ENCODE measurements around the gene ASB4. TPM values are rescaled to one million over a fixed set of nuclear protein-coding genes. Genes with fewer than 3 reads are reported as not detected.

The ASB4 gene
- total RNA-seq, 4 donors from 2014 or later, result not detected

GRCh38 chr7:95472581-95473161 is 13.1 kb upstream of the ASB4 start:
- H3K36me3 ChIP-seq, result no peaks in the 10 kb centered on the region
- no peaks in the 10 kb centered on the region for H3K9me3 ChIP-seq
- no peak for ATAC-seq
- no peak overlapping the region for H3K4me3 ChIP-seq
- TF ChIP-seq POLR2A (IDR thresholded peaks at IDR 0.05) (no peak), EP300 (IDR thresholded peaks at IDR 0.05) (no peak), CTCF (IDR thresholded peaks at IDR 0.05) (no peak), POLR2AphosphoS5 (IDR thresholded peaks at IDR 0.05) (no peak)
- H3K27me3 ChIP-seq, result no peaks in the 10 kb centered on the region
- peaks cover 0 to 6% (median 0%) of the 10 kb centered on the region in 3 donors for H3K4me1 ChIP-seq
- no peak overlapping the region for H3K27ac ChIP-seq
- WGBS, 2 donors (ENCODE audit: low coverage in 1 of 2), result 8 to 10% methylated on average over 2 to 5 of the region's 8 CpGs

GRCh38 chr7:95473276-95473985 is 12.3 kb upstream of the ASB4 start:
- no peak overlapping the region for H3K4me3 ChIP-seq
- no peaks in the 10 kb centered on the region for H3K9me3 ChIP-seq
- WGBS, 2 donors (ENCODE audit: low coverage in 1 of 2), result 72% methylated on average over 5 to 9 of the region's 9 CpGs
- H3K4me1 ChIP-seq, result peaks cover 0 to 6% (median 0%) of the 10 kb centered on the region in 3 donors
- no peak overlapping the region for H3K27ac ChIP-seq
- H3K27me3 ChIP-seq, result no peaks in the 10 kb centered on the region
- no peak for ATAC-seq
- no peak for TF ChIP-seq POLR2A (IDR thresholded peaks at IDR 0.05)
- no peak for TF ChIP-seq POLR2AphosphoS5 (IDR thresholded peaks at IDR 0.05)
- no peak for TF ChIP-seq EP300 (IDR thresholded peaks at IDR 0.05)
- TF ChIP-seq CTCF (IDR thresholded peaks at IDR 0.05), result no peak
- no peaks in the 10 kb centered on the region for H3K36me3 ChIP-seq

- 85 to 86% methylated on average over 6 to 9 of the region's 9 CpGs for WGBS, 2 donors (ENCODE audit: low coverage in 1 of 2)
- TF ChIP-seq POLR2A (IDR thresholded peaks at IDR 0.05) (no peak), POLR2AphosphoS5 (IDR thresholded peaks at IDR 0.05) (no peak), CTCF (IDR thresholded peaks at IDR 0.05) (no peak)
- Histone ChIP-seq H3K4me1 (peaks cover 0 to 6% (median 0%) of the 10 kb centered on the region in 3 donors), H3K9me3 (no peaks in the 10 kb centered on the region), H3K27me3 (no peaks in the 10 kb centered on the region), H3K27ac (no peak overlapping the region), H3K4me3 (no peak overlapping the region), H3K36me3 (no peaks in the 10 kb centered on the region)
- no peak for ATAC-seq
These were observed 9.5 kb upstream of the ASB4 start for GRCh38 chr7:95476072-95476847.

GRCh38 chr7:95476904-95477594 is 8.7 kb upstream of the ASB4 start:
- H3K36me3 ChIP-seq, result no peaks in the 10 kb centered on the region
- peaks cover 0 to 6% (median 0%) of the 10 kb centered on the region in 3 donors for H3K4me1 ChIP-seq
- peak; percentile 61 for ATAC-seq
- H3K4me3 ChIP-seq, result no peak overlapping the region
- H3K9me3 ChIP-seq, result no peaks in the 10 kb centered on the region
- H3K27me3 ChIP-seq, result no peaks in the 10 kb centered on the region
- H3K27ac ChIP-seq, result no peak overlapping the region
- WGBS, 2 donors (ENCODE audit: low coverage in 1 of 2), result 1 to 9% methylated on average over 10 to 11 of the region's 11 CpGs
- TF ChIP-seq POLR2A (IDR thresholded peaks at IDR 0.05), result no peak
- TF ChIP-seq CTCF (IDR thresholded peaks at IDR 0.05), result peak; percentile 63 to 76 (median 71)

Data from gastroesophageal sphincter (tissue), 4 donors.